ENCODE data around the gene CPHXL. TPM values are rescaled to one million over a fixed set of nuclear protein-coding genes. Genes with fewer than 3 reads are reported as not detected.

Gene CPHXL
- total and polyA plus RNA-seq, 2 of the 4 experiments (the other 2 are of a cell fraction) = not detected

- intact Hi-C loops (cut with micrococcal nuclease) = no loop called here
- CTCF ChIA-PET = no interaction called here
Measured at GRCh38 chr16:75667503-75667902, 58.8 kb downstream of the CPHXL start.

More at GRCh38 chr16:75667503-75667902, 58.8 kb downstream of the CPHXL start:
- no peaks in the 10 kb centered on the region for H3K9me3 ChIP-seq (ENCODE audit: control insufficient read depth, insufficient read depth, low read length)
- dilution Hi-C loops (cut with HindIII; ENCODE audit: low sequenced_read_pairs, unreplicated experiment) = no loop called here
- no peak overlapping the region for H4K8ac ChIP-seq (ENCODE audit: low read depth in 2 of 2, low read length in 2 of 2)
- H2BK20ac ChIP-seq (ENCODE audit: low read depth, low read length) = no peak overlapping the region
- H3K36me3 ChIP-seq (ENCODE audit: control insufficient read depth, insufficient read depth, low read length) = no peaks in the 10 kb centered on the region
- H3K4me2 ChIP-seq (ENCODE audit: low read depth, low read length) = no peak overlapping the region
- no peak overlapping the region for H2AFZ ChIP-seq (replicated peaks; ENCODE audit: low read length, poor library complexity)
- DNase-seq (no peak), ATAC-seq (ENCODE audit: low read depth) (no peak)
- H4K5ac ChIP-seq (ENCODE audit: low read depth, low read length) = no peak overlapping the region
- no peak overlapping the region for H3K18ac ChIP-seq (ENCODE audit: low read depth, low read length)
- no peak overlapping the region for H3K27ac ChIP-seq (ENCODE audit: insufficient read depth, low read length)
- no peak overlapping the region for H3K23ac ChIP-seq (ENCODE audit: low read depth, low read length)
- no peak overlapping the region for H3K14ac ChIP-seq (replicated peaks; ENCODE audit: low read depth, low read length)
- in situ Hi-C loops (cut with MboI; ENCODE audit: low sequenced_read_pairs) = no loop called here
- no peak overlapping the region for H2BK15ac ChIP-seq (ENCODE audit: low read depth, low read length)
- H4K91ac ChIP-seq (ENCODE audit: insufficient read depth, low read depth, low read length) = no peak overlapping the region
- TF ChIP-seq MAFK (IDR thresholded peaks at IDR 0.05; ENCODE audit: low read depth, low read length) = no peak
- TF ChIP-seq USF2 (IDR thresholded peaks at IDR 0.05; ENCODE audit: low read depth, low read length) = no peak
- TF ChIP-seq BHLHE40 (IDR thresholded peaks at IDR 0.05; ENCODE audit: low read depth, low read length) = no peak
- no peak for TF ChIP-seq RCOR1 (IDR thresholded peaks at IDR 0.05; ENCODE audit: insufficient replicate concordance, low read length)
- TF ChIP-seq RFX5 (IDR thresholded peaks at IDR 0.05; ENCODE audit: low read depth, low read length) = no peak
- no peak for TF ChIP-seq MXI1 (IDR thresholded peaks at IDR 0.05; ENCODE audit: borderline replicate concordance, low read depth, low read length)
- TF ChIP-seq CTCF (conservative IDR thresholded peaks at IDR 0.05; ENCODE audit: low read depth, low read length) = no peak
- no peak for TF ChIP-seq CEBPB (IDR thresholded peaks at IDR 0.05; ENCODE audit: low read depth, low read length)
- TF ChIP-seq SMC3 (IDR thresholded peaks at IDR 0.05; ENCODE audit: low read depth, low read length) = no peak
- TF ChIP-seq CHD1 (IDR thresholded peaks at IDR 0.05; ENCODE audit: low read depth, low read length) = no peak
- TF ChIP-seq ELK1 (IDR thresholded peaks at IDR 0.05; ENCODE audit: borderline replicate concordance, low read depth, low read length) = no peak
- TF ChIP-seq MAZ (IDR thresholded peaks at IDR 0.05; ENCODE audit: borderline replicate concordance, low read depth, low read length) = no peak
- TF ChIP-seq POLR2A (IDR thresholded peaks at IDR 0.05; ENCODE audit: low read depth, low read length) = no peak
- no peak overlapping the region for H2BK5ac ChIP-seq (ENCODE audit: low read depth, low read length, poor library complexity, severe bottlenecking)
- H3K4me1 ChIP-seq (ENCODE audit: control insufficient read depth, insufficient read depth, low read length) = peaks cover 1% of the 10 kb centered on the region; the same call in 1 of the 2 replicates
- no peak overlapping the region for H3K4me3 ChIP-seq (ENCODE audit: insufficient read depth, low read depth, low read length)
- no TSS peak for BruUV-seq (replicated peaks)
- H3K56ac ChIP-seq (ENCODE audit: extremely low read depth, insufficient read depth, low read length) = no peak overlapping the region
- no peaks in the 10 kb centered on the region for H3K27me3 ChIP-seq (ENCODE audit: control insufficient read depth, insufficient read depth, low read length)
- no peak overlapping the region for H3K4ac ChIP-seq (ENCODE audit: low read depth, low read length)
- H3K79me1 ChIP-seq (ENCODE audit: low read depth in 1 of 2, low read length in 2 of 2) = no peaks in the 10 kb centered on the region
- H2AK9ac ChIP-seq (replicated peaks; ENCODE audit: low read depth, low read length, poor library complexity) = no peak overlapping the region
- no peaks in the 10 kb centered on the region for H3K9me1 ChIP-seq (ENCODE audit: insufficient read depth, low read length)
- H2AK5ac ChIP-seq (ENCODE audit: low read depth, low read length) = no peak overlapping the region
- no peak overlapping the region for H3K9ac ChIP-seq (ENCODE audit: low read depth, low read length)
- H4K20me1 ChIP-seq (ENCODE audit: insufficient read depth, low read length) = no peaks in the 10 kb centered on the region
- POLR2A ChIA-PET (ENCODE audit: unreplicated experiment) = no interaction called here
- H2BK120ac ChIP-seq (ENCODE audit: low read depth, low read length) = no peak overlapping the region

Data from IMR-90 (cell line).